K562 (cell line): Measurements from ENCODE around the gene CDCA3. TPM values are rescaled to one million over a fixed set of nuclear protein-coding genes. Genes with fewer than 3 reads are reported as not detected.

Source experiments
- NR1H2 ChIP-seq: sonication (generic); formaldehyde crosslinking; IDR thresholded peaks from 2 replicates; pipeline ENCODE4 v1.4.0; 2020; ENCODE audit warnings: mild to moderate bottlenecking, missing genetic modification reagents
- NRF1 ChIP-seq, 2 experiments: fragments of 450-650 bp; IDR thresholded peaks in 1 of 2; conservative IDR thresholded peaks in 1 of 2; 2 replicates each; pipeline ENCODE4 v1.6.1; 2014; ENCODE audit warnings: mild to moderate bottlenecking in 2 of 2
- PRMT5 ChIP-seq: sonication (generic); formaldehyde crosslinking; IDR thresholded peaks from 2 replicates; pipeline ENCODE4 v1.5.0; 2020; ENCODE audit warnings: missing genetic modification reagents
- TAF9B ChIP-seq: fragments of 450-650 bp; IDR thresholded peaks from 2 replicates; pipeline ENCODE4 v1.6.1; 2018; ENCODE audit warnings: mild to moderate bottlenecking; ENCODE audit not compliant: partially characterized antibody
- ZNF830 ChIP-seq: fragments of 250-450 bp; sonication (Bioruptor Pico); IDR thresholded peaks from 2 replicates; pipeline ENCODE4 v1.5.0; 2021; ENCODE audit warnings: mild to moderate bottlenecking
- polyA plus RNA-seq, 8 experiments: library from polyadenylated mRNA; depleted of rRNA in 4 of 8; stranded (reverse) in 5 of 8; unstranded in 3 of 8; fragments of >200 nt; fragmentation: Nextera tagmentation in 2 of 8; fragmentation: Illumina TruSeq in 1 of 8; extraction: Ambion mirVana in 2 of 8; extraction: Trizol in 1 of 8; gene quantifications; 2 replicates each; pipeline versions ENCODE4 v1.2.1 to v1.2.3, GENCODE V29; 2011 to 2014; ENCODE audit warnings: inconsistent platforms in 1 of 8, missing spikeins in 1 of 8
- total RNA-seq, 7 experiments: library from RNA; depleted of rRNA in 6 of 7; stranded (reverse); fragments of >200 nt in 6 of 7; fragmentation: Illumina TruSeq in 2 of 7; extraction: Trizol in 2 of 7; gene quantifications; 2 replicates each; pipeline versions ENCODE4 v1.2.1 to v1.2.3, GENCODE V29; 2011 to 2021; ENCODE audit warnings: low replicate concordance in 1 of 7
- TF ChIP-seq, protein P1 (sequence below): sonication (generic); formaldehyde crosslinking; IDR thresholded peaks from 2 replicates; pipeline ENCODE4 v1.8.0; 2022; ENCODE audit warnings: mild to moderate bottlenecking, low read depth, missing genetic modification reagents
- TF ChIP-seq, protein P2 (sequence below), 2 experiments: fragments of 200-800 bp in 1 of 2; sonication (Bioruptor generic) in 1 of 2; sonication (generic) in 1 of 2; formaldehyde crosslinking in 1 of 2; IDR thresholded peaks in 1 of 2; conservative IDR thresholded peaks in 1 of 2; 2 replicates each; pipeline versions ENCODE4 v1.5.0 to v1.6.1; 2016 to 2020; ENCODE audit warnings: missing compliant biosample characterization in 1 of 2, missing genetic modification characterization in 1 of 2, missing genetic modification reagents in 1 of 2
- TF ChIP-seq, protein P3 (sequence below): sonication (generic); formaldehyde crosslinking; IDR thresholded peaks from 2 replicates; pipeline ENCODE4 v1.8.0; 2022; ENCODE audit warnings: mild to moderate bottlenecking, missing genetic modification reagents
- TF ChIP-seq, protein P4 (sequence below): fragments of 250-450 bp; sonication (Bioruptor Pico); IDR thresholded peaks from 2 replicates; pipeline ENCODE4 v1.4.0; 2020; ENCODE audit warnings: mild to moderate bottlenecking, moderate library complexity

The CDCA3 gene
- total and polyA plus RNA-seq, 9 of the 15 experiments (the other 6 are each of a cell fraction or from before 2014, with no cell fraction given): 24.2 to 80.8 (median 55.1) TPM

DNA sequence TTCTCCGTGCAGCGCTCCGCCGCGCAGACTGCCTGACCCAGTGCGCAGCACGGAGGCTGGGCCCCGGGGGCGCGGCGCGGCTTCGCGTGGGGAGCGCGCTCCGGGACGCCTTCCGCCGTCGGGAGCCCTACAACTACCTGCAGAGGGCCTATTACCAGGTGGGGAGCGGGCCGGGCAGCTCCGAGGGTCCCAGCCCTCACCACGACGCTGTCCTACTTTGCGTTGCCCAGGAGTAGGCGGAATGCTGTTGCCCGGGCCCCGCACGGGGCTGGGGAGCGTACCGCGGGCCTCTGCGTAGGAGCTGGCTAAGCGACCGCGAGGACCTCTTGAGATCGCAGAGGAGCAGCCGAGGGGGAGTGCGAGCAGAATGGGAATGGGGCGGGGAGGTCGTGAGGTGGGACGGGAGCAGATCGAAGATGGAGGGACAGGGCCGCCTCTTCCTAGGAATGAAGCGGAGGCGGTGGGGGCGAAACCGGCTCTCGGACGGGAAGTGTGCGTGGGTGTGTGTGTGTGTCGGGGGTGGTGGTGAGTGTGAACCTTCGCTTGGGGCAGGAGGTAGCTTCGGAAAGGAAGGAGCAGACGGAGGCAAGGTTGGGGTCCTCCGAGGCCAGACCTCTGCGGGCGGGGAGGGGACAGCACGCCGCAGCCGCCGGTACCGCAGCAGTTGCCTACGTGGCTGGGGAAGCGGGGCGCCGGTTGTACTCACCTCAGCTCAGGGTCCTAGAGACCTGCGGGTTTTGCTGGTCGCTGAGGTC lies 22.1 kb downstream of the CDCA3 start (continued):
- no peak for TF ChIP-seq TAF9B
- TF ChIP-seq, protein P1, sequence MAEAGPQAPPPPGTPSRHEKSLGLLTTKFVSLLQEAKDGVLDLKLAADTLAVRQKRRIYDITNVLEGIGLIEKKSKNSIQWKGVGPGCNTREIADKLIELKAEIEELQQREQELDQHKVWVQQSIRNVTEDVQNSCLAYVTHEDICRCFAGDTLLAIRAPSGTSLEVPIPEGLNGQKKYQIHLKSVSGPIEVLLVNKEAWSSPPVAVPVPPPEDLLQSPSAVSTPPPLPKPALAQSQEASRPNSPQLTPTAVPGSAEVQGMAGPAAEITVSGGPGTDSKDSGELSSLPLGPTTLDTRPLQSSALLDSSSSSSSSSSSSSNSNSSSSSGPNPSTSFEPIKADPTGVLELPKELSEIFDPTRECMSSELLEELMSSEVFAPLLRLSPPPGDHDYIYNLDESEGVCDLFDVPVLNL: no peak
- TF ChIP-seq, protein P2, sequence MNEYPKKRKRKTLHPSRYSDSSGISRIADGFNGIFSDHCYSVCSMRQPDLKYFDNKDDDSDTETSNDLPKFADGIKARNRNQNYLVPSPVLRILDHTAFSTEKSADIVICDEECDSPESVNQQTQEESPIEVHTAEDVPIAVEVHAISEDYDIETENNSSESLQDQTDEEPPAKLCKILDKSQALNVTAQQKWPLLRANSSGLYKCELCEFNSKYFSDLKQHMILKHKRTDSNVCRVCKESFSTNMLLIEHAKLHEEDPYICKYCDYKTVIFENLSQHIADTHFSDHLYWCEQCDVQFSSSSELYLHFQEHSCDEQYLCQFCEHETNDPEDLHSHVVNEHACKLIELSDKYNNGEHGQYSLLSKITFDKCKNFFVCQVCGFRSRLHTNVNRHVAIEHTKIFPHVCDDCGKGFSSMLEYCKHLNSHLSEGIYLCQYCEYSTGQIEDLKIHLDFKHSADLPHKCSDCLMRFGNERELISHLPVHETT (CRISPR knock-in tag; conservative IDR thresholded peaks at IDR 0.05 in 1 of 2, IDR thresholded peaks at IDR 0.05 in 1 of 2): no peak
- TF ChIP-seq PRMT5 (CRISPR knock-in tag): no peak
- TF ChIP-seq, protein P3, sequence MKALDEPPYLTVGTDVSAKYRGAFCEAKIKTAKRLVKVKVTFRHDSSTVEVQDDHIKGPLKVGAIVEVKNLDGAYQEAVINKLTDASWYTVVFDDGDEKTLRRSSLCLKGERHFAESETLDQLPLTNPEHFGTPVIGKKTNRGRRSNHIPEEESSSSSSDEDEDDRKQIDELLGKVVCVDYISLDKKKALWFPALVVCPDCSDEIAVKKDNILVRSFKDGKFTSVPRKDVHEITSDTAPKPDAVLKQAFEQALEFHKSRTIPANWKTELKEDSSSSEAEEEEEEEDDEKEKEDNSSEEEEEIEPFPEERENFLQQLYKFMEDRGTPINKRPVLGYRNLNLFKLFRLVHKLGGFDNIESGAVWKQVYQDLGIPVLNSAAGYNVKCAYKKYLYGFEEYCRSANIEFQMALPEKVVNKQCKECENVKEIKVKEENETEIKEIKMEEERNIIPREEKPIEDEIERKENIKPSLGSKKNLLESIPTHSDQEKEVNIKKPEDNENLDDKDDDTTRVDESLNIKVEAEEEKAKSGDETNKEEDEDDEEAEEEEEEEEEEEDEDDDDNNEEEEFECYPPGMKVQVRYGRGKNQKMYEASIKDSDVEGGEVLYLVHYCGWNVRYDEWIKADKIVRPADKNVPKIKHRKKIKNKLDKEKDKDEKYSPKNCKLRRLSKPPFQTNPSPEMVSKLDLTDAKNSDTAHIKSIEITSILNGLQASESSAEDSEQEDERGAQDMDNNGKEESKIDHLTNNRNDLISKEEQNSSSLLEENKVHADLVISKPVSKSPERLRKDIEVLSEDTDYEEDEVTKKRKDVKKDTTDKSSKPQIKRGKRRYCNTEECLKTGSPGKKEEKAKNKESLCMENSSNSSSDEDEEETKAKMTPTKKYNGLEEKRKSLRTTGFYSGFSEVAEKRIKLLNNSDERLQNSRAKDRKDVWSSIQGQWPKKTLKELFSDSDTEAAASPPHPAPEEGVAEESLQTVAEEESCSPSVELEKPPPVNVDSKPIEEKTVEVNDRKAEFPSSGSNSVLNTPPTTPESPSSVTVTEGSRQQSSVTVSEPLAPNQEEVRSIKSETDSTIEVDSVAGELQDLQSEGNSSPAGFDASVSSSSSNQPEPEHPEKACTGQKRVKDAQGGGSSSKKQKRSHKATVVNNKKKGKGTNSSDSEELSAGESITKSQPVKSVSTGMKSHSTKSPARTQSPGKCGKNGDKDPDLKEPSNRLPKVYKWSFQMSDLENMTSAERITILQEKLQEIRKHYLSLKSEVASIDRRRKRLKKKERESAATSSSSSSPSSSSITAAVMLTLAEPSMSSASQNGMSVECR: peak; percentile 51; the same call in 1 of the 2 replicates
- no peak for TF ChIP-seq NR1H2 (CRISPR knock-in tag)
- TF ChIP-seq, protein P4, sequence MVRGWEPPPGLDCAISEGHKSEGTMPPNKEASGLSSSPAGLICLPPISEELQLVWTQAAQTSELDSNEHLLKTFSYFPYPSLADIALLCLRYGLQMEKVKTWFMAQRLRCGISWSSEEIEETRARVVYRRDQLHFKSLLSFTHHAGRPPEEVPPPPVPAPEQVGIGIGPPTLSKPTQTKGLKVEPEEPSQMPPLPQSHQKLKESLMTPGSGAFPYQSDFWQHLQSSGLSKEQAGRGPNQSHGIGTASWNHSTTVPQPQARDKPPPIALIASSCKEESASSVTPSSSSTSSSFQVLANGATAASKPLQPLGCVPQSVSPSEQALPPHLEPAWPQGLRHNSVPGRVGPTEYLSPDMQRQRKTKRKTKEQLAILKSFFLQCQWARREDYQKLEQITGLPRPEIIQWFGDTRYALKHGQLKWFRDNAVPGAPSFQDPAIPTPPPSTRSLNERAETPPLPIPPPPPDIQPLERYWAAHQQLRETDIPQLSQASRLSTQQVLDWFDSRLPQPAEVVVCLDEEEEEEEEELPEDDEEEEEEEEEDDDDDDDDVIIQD (CRISPR knock-in tag): no peak
- peak in 1 of 2 experiments; percentile 49; a peak in 2 of 4 replicates for TF ChIP-seq NRF1 (conservative IDR thresholded peaks at IDR 0.05 in 1 of 2, IDR thresholded peaks at IDR 0.05 in 1 of 2)
- no peak for TF ChIP-seq ZNF830
